Epithelial cell of esophagus (primary cell): ENCODE measurements around the gene NOD1.
A peak's percentile ranks its signal among the peaks of the same experiment; 100 is the strongest.

Experiments
- DNase-seq: peaks from one replicate; pipeline ENCODE4 v3.0.0; 2010; ENCODE audit warnings: low read depth
- H3K4me3 ChIP-seq: 2 replicates; pipeline ENCODE4 v1.5.1; 2011; ENCODE audit warnings: mild to moderate bottlenecking, low read length, control low read depth
- TF ChIP-seq, protein P1 (sequence below): IDR thresholded peaks from 2 replicates; pipeline ENCODE4 v1.5.1; 2011; ENCODE audit warnings: low read depth, mild to moderate bottlenecking, low read length, control low read depth, inconsistent platforms; ENCODE audit not compliant: insufficient read depth; ENCODE audit errors: missing control alignments

The NOD1 gene

DNA sequence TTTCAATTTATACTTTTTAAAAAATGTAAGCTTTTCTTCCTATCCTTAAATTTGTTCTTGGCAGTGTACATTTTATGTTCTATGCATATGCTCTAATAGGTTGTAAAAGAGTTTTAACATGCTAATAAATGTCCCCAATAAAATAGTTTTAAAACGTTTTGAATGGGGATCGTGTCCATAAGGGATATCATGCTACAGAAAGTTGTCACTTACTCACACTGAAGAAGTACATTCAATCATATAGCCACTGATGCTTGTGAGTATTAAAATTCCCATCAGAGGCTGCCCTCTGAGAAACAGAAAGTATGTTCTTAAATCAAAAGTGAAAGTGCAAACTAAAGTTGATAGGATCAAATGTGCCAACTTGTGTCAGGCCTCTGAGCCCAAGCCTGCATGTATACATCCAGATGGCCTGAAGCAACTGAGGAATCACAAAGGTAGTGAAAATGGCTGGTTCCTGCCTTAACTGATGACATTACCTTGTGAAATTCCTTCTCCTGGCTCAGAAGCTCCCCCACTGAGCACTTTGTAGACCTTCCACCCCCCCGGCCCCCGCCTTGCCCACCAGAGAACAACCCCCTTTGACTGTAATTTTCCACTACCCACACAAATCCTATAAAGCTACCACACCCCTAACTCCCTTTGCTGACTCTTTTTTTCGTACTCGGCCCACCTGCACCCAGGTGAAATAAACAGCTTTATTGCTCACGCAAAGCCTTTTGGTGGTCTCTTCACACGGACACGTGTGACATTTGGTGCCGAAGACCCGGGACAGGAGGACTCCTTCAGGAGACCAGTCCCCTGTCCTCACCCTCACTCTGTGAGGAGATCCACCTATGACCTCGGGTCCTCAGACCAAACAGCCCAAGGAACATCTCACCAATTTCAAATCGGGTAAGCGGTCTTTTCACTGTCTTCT lies 877 bp upstream of the NOD1 start:
- peak; percentile 29 for DNase-seq
- H3K4me3 ChIP-seq = peak overlapping the region; percentile 75
- TF ChIP-seq, protein P1, sequence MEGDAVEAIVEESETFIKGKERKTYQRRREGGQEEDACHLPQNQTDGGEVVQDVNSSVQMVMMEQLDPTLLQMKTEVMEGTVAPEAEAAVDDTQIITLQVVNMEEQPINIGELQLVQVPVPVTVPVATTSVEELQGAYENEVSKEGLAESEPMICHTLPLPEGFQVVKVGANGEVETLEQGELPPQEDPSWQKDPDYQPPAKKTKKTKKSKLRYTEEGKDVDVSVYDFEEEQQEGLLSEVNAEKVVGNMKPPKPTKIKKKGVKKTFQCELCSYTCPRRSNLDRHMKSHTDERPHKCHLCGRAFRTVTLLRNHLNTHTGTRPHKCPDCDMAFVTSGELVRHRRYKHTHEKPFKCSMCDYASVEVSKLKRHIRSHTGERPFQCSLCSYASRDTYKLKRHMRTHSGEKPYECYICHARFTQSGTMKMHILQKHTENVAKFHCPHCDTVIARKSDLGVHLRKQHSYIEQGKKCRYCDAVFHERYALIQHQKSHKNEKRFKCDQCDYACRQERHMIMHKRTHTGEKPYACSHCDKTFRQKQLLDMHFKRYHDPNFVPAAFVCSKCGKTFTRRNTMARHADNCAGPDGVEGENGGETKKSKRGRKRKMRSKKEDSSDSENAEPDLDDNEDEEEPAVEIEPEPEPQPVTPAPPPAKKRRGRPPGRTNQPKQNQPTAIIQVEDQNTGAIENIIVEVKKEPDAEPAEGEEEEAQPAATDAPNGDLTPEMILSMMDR = no peak

DNA sequence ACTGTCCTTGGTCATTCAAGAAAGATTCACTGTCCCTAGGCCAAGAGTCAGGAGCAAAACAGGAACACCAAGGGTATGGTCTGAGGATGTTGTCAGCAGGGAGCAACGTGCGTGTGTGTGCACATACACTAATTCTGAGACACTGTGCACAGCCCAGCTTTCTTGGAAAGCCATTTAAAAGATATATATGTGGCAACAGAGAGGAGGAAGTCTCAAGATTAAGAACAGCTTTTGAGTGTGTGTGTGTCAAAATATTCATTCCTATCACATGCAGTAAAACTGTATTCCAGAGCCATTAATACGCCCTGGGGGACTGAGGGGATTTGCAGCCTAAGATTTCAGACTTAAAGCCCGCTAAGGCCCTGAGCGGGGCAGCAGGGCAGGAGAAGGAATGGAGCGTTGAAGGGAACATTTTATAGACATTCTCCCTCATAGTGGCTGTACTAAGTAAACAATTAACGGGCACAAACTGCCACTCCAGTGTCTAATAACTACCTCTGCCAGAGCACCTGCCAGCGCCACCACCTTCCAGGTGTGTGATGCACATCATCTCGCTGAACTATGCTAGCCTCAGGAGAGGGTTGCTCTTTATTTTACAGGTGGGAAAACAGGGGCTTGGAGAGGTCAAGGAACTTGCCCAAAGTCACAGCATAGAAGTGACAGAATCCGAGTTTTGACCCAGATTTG lies 2.0 kb downstream of the NOD1 start:
- TF ChIP-seq, protein P1 = no peak
- DNase-seq = no peak
- no peak overlapping the region for H3K4me3 ChIP-seq

DNA sequence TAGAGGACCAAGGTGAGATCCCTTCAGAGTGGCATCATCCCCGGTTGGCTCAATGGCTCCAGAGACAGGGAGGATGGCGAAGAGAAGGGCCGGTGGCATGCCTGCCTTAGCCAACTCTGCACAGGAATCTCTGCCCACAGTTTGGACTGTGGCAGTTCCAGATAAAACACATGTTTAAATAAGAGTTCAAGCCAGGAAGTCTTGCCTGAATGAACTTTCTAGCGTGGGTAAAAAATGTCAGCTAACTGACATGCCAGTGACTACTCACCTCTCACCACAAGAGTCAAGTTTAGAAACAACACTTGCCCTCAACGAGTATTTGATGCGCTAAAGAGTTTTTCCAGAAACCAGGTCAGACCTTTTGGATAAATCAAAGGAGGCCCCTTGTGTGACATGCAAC lies 3.0 kb downstream of the NOD1 start:
- DNase-seq = no peak
- TF ChIP-seq, protein P1 = no peak
- no peak overlapping the region for H3K4me3 ChIP-seq

DNA sequence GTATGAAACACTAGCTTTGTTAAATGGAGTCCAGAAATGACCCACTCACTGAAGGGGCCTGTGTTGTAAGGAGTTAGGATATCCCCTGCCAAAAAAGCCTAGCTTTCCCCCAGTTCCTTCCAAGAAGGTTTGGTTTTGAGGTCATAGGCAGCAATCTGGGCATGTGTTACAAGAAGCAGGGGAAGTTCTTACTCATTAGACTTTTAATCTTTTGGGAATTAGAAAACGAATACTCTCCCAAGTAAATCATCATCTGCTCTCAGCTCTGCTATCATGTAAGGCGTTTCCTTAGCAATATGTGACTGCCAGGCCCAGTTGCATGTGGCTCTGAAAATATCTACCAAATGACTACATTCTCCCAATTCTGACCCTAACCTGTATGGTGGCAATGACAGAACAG lies 3.7 kb downstream of the NOD1 start:
- TF ChIP-seq, protein P1 = no peak
- DNase-seq = no peak
- no peak overlapping the region for H3K4me3 ChIP-seq

DNA sequence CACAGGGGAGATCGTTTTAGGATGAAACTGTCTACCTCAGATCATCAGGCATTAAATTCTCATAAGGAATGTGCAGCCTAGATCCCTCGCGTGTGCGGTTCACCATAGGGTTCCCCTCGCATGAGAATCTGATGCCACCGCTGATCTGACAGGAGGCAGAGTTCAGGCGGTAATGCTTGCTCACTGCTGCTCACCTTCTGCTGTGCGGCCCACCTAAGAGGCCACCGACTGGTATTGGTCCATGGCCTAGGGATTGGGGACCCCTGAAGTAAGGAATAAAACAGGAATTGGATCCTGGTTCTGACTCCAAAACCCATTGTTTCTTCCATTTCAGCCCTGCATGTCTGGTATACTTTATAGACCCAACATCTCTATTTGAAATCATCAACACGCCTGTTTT lies 4.1 kb downstream of the NOD1 start:
- TF ChIP-seq, protein P1 = no peak
- DNase-seq = no peak
- H3K4me3 ChIP-seq = no peak overlapping the region

DNA sequence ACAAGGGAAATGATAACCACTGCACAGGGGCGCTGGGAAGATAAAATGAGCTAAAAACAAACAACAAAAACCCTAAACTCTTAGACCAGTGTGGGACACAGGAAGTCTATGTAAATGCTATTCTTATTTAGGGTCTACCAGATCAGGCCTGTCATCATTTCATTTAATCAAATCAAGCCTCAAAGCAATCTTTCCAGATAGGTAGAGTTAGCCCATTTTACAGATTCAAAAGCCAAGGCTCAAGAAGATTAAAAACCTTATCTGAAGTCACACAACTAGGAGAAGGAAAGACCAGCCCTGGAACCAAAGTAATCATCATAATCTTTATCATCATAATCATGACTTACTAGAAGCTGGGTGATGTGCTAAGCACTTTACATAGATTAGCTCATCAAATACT lies 4.7 kb downstream of the NOD1 start:
- no peak overlapping the region for H3K4me3 ChIP-seq
- TF ChIP-seq, protein P1 = no peak
- DNase-seq = no peak
